IPS DF 6.9 (cell line): ENCODE measurements around the gene MTARC1.

Source experiments
- DNase-seq: peaks from one replicate; pipeline ENCODE4 v3.0.0-alpha.2; 2013; ENCODE audit warnings: low read depth, low spot score
- H3K27ac ChIP-seq: one replicate; pipeline ENCODE4 v1.5.1; 2013; ENCODE audit warnings: low read length, control low read depth
- H3K27me3 ChIP-seq: 2 replicates; pipeline ENCODE4 v1.6.1; 2013; ENCODE audit warnings: mild to moderate bottlenecking, low read length; ENCODE audit not compliant: control insufficient read depth, insufficient read depth
- H3K36me3 ChIP-seq: 2 replicates; pipeline ENCODE4 v1.6.1; 2013; ENCODE audit warnings: low read length; ENCODE audit not compliant: control insufficient read depth, insufficient read depth
- H3K4me1 ChIP-seq: 2 replicates; pipeline ENCODE4 v1.6.1; 2013; ENCODE audit warnings: low read length; ENCODE audit not compliant: control insufficient read depth, insufficient read depth
- H3K4me3 ChIP-seq: 2 replicates; pipeline ENCODE4 v1.5.1; 2013; ENCODE audit warnings: mild to moderate bottlenecking, low read length
- H3K9me3 ChIP-seq: 2 replicates; pipeline ENCODE4 v1.6.1; 2013; ENCODE audit warnings: low read length, inconsistent platforms; ENCODE audit not compliant: control insufficient read depth, insufficient read depth
- WGBS: extraction: QIAGEN DNeasy Blood & Tissue Kit; methylation state at CpG from one replicate; pipeline ENCODE4 v1.1.7; 2013; ENCODE audit warnings: mixed read lengths, missing lambda C conversion rate; ENCODE audit not compliant: insufficient read length, insufficient coverage; 5-methylcytosine and 5-hydroxymethylcytosine counted together

Gene MTARC1

DNA sequence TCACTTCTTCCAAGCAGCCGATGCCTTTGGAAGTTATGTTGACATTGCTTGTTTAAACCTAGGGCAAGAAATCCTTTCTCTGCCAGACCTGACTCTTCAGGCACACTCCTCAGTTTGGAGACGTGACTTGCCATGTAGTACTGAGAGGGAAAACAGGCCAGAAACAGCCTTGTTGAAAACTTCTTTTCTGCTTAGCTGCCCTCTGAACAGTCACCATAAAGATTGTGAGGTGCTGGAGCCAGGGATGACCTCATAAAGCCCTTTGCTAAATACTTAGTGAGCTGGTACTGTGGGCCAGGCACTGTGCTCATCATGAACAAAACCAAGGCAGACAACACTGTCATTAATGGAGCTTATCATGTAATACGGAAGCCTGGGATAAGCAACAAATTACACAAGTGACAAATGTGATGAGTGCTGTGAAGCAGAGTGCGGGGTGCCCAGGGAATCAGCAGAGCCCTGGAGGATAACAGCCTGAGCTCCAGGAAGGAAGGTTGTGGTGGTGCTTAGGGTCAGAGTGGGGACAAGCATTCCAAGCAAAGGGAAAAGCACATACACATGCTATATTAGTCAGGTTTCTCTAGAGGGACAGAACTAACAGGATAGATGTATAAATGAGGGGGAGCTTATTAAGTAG lies 42.4 kb downstream of the MTARC1 start:
- H3K27me3 ChIP-seq = no peaks in the 10 kb centered on the region; the same call in 1 of the 2 replicates
- H3K36me3 ChIP-seq = no peaks in the 10 kb centered on the region; the same call in 1 of the 2 replicates
- no CpG with 5 or more reads among the region's 4 CpGs for WGBS
- no peaks in the 10 kb centered on the region for H3K9me3 ChIP-seq
- no peak for DNase-seq
- H3K4me3 ChIP-seq = no peak overlapping the region
- peaks cover 3% of the 10 kb centered on the region for H3K4me1 ChIP-seq
- H3K27ac ChIP-seq = no peak overlapping the region

- Histone ChIP-seq H3K4me1 (no peaks in the 10 kb centered on the region), H3K27me3 (no peaks in the 10 kb centered on the region; the same call in 1 of the 2 replicates), H3K36me3 (no peaks in the 10 kb centered on the region), H3K4me3 (no peak overlapping the region), H3K27ac (no peak overlapping the region), H3K9me3 (no peaks in the 10 kb centered on the region)
- DNase-seq = no peak
- WGBS = no CpG with 5 or more reads among the region's 2 CpGs
These were observed 46.7 kb downstream of the MTARC1 start for GRCh38 chr1:220833436-220833835.

GRCh38 chr1:220834155-220834870 lies 47.6 kb downstream of the MTARC1 start:
- no peaks in the 10 kb centered on the region for H3K36me3 ChIP-seq
- no peak overlapping the region for H3K4me3 ChIP-seq
- H3K4me1 ChIP-seq = no peaks in the 10 kb centered on the region
- no peaks in the 10 kb centered on the region; the same call in 1 of the 2 replicates for H3K27me3 ChIP-seq
- no CpG with 5 or more reads among the region's 4 CpGs for WGBS
- DNase-seq = no peak
- H3K27ac ChIP-seq = no peak overlapping the region
- no peaks in the 10 kb centered on the region for H3K9me3 ChIP-seq
